HCT116 (cell line): ENCODE data around the gene RTTN.

Experiments used
- CBX3 ChIP-seq: IDR thresholded peaks from 2 replicates; pipeline ENCODE4 v1.6.1; 2012; ENCODE audit warnings: low read depth
- CTCF ChIP-seq, 3 experiments: fragments of 200-600 bp in 1 of 3; sonication (generic) in 1 of 3; IDR thresholded peaks in 2 of 3; conservative IDR thresholded peaks in 1 of 3; 2 replicates each; pipeline ENCODE4 v1.5.1; 2012 to 2017; ENCODE audit warnings: low read depth in 2 of 3, low read length in 2 of 3, antibody characterized with exemption in 1 of 3, borderline replicate concordance in 1 of 3, control low read depth in 1 of 3, mild to moderate bottlenecking in 1 of 3, mixed read lengths in 1 of 3, mixed run types in 1 of 3, moderate library complexity in 1 of 3; ENCODE audit not compliant: insufficient read depth in 1 of 3
- EZH2 ChIP-seq: fragments of 200-600 bp; sonication (generic); IDR thresholded peaks from 2 replicates; pipeline ENCODE4 v1.6.1; 2017; ENCODE audit warnings: antibody characterized with exemption, mixed run types
- EZH2phosphoT487 ChIP-seq: fragments of 200-600 bp; IDR thresholded peaks from 2 replicates; pipeline ENCODE4 v1.6.1; 2018; ENCODE audit warnings: antibody characterized with exemption, borderline replicate concordance
- JUND ChIP-seq: IDR thresholded peaks from 2 replicates; pipeline ENCODE4 v1.6.1; 2012
- POLR2A ChIP-seq: IDR thresholded peaks from 2 replicates; pipeline ENCODE4 v1.7.0; 2011; ENCODE audit warnings: borderline replicate concordance; ENCODE audit not compliant: insufficient read depth, insufficient read length; ENCODE audit errors: extremely low read depth
- POLR2AphosphoS5 ChIP-seq: IDR thresholded peaks from 2 replicates; pipeline ENCODE4 v1.6.1; 2011; ENCODE audit warnings: mild to moderate bottlenecking, low read depth, low read length, moderate library complexity
- RAD21 ChIP-seq: IDR thresholded peaks from 2 replicates; pipeline ENCODE4 v1.6.1; 2012; ENCODE audit warnings: low read depth, mild to moderate bottlenecking
- REST ChIP-seq: IDR thresholded peaks from 2 replicates; pipeline ENCODE4 v1.6.1; 2012; ENCODE audit warnings: low read depth
- SRF ChIP-seq: IDR thresholded peaks from 2 replicates; pipeline ENCODE4 v1.6.1; 2012; ENCODE audit warnings: low read depth
- ZBTB33 ChIP-seq: IDR thresholded peaks from 2 replicates; pipeline ENCODE4 v1.6.1; 2011; ENCODE audit warnings: mild to moderate bottlenecking, low read length, moderate library complexity; ENCODE audit not compliant: insufficient replicate concordance; ENCODE audit errors: extremely low read depth
- ZNF274 ChIP-seq: fragments of 200-500 bp; sonication (Bioruptor generic); IDR thresholded peaks from 2 replicates; pipeline ENCODE4 v1.6.1; 2014; ENCODE audit warnings: mild to moderate bottlenecking, low read depth, low read length, inconsistent platforms

- TF ChIP-seq POLR2AphosphoS5 (no peak), EZH2 (no peak), CTCF (IDR thresholded peaks at IDR 0.05 in 2 of 3, conservative IDR thresholded peaks at IDR 0.05 in 1 of 3; ENCODE audit: borderline replicate concordance in 1 of 3, insufficient read depth in 1 of 3, low read depth in 2 of 3, low read length in 2 of 3) (no peak), RAD21 (no peak), POLR2A (no peak), REST (no peak), ZBTB33 (no peak), SRF (no peak), JUND (no peak), EZH2phosphoT487 (no peak), ZNF274 (no peak), CBX3 (no peak)
Observed at GRCh38 chr18:70086085-70086484, 119.4 kb downstream of the RTTN start.
